Measurements from ENCODE around the gene RNF220.

DNA sequence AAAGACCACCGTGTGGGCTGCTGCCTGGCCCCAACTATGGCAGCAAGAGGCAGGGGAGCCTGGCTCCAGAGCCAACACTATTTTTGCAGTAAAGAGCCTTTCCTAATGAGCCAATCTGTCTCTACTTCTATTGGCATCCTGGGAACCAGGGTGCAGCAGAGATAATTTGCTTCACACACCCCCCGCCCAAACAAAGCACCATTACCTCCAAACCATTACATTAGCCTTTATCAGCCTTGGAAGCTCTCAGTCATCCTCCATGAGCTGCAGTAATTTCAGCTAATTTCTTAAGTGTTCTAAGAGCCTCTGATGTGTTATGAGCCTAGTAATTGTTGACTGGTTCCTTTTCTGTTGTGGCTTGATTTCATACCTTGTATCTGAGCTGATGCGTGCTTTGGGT, 291.0 kb downstream of the RNF220 start:
- TF ChIP-seq GATA2 (IDR thresholded peaks at IDR 0.05; ENCODE audit: low read depth, low read length) (no peak), GATA3 (IDR thresholded peaks at IDR 0.05; ENCODE audit: low read depth, low read length) (no peak)

Data from SH-SY5Y (cell line).